Liver (tissue), 5 donors: ENCODE data around the gene IL36G. TPM values are rescaled to one million over a fixed set of nuclear protein-coding genes. Genes with fewer than 3 reads are reported as not detected.

ENCODE experiments used
- polyA plus RNA-seq, 2 donors: library from polyadenylated mRNA; stranded (reverse) in 1 of 2; unstranded in 1 of 2; fragments of 200-250 nt in 1 of 2; fragments of >200 nt in 1 of 2; fragmentation: Nextera tagmentation in 1 of 2; extraction: Ambion mirVana in 1 of 2; gene quantifications; one replicate each; pipeline versions ENCODE4 v1.2.1 to v1.2.3, GENCODE V29; 2013 to 2015
- small RNA-seq: library from RNA; depleted of rRNA; stranded (forward); fragments of <200 nt; gene quantifications from one replicate; pipeline ENCODE3, GENCODE V24; 2014
- total RNA-seq, 2 donors: library from RNA; depleted of rRNA; stranded (reverse); fragments of >200 nt; gene quantifications; one replicate each; pipeline ENCODE4 v1.2.3, GENCODE V29; 2014
- donor health status: healthy.
- donor health status: healthy.
- donor health status: healthy.

Gene IL36G
- total and polyA plus RNA-seq, 4 donors, result not detected

Small RNAs within 50 kb of the gene (small RNA-seq; reads per million reads assigned to genes)
- gene HMGN2P23, result not detected

Other genes with a start within 250 kb of the IL36G start
- gene CKAP2L, start 213.4 kb upstream of the IL36G start, total RNA-seq, result 10 to 100 TPM in 1 of 2 donors, not detected in 1; 15.9 TPM
- gene CKAP2L, start 213.4 kb upstream of the IL36G start, polyA plus RNA-seq, result under 1 TPM; 0.19 to 0.91 TPM
- under 1 TPM in 1 of 2 donors, not detected in 1; 0.05 TPM for gene IL1A, start 193.5 kb upstream of the IL36G start, total RNA-seq
- gene IL1A, start 193.5 kb upstream of the IL36G start, polyA plus RNA-seq, result not detected
- 1 to 10 TPM; 1.0 to 3.1 TPM for gene IL1B, start 141.2 kb upstream of the IL36G start, total RNA-seq
- gene IL1B, start 141.2 kb upstream of the IL36G start, polyA plus RNA-seq, result under 1 TPM; 0.25 to 0.51 TPM
- not detected for gene IL37, start 66.8 kb upstream of the IL36G start, total RNA-seq
- not detected for gene IL37, start 66.8 kb upstream of the IL36G start, polyA plus RNA-seq
- not detected for gene IL36A, start 27.5 kb downstream of the IL36G start, total RNA-seq
- not detected for gene IL36A, start 27.5 kb downstream of the IL36G start, polyA plus RNA-seq
- gene IL36B, start 74.9 kb downstream of the IL36G start, total RNA-seq, result not detected
- gene IL36B, start 74.9 kb downstream of the IL36G start, polyA plus RNA-seq, result not detected
- not detected for gene IL36RN, start 81.2 kb downstream of the IL36G start, total RNA-seq
- gene IL36RN, start 81.2 kb downstream of the IL36G start, polyA plus RNA-seq, result not detected
- gene IL1F10, start 90.0 kb downstream of the IL36G start, total RNA-seq, result not detected
- gene IL1F10, start 90.0 kb downstream of the IL36G start, polyA plus RNA-seq, result not detected
- 10 to 100 TPM in 1 of 2 donors, 1 to 10 TPM in 1; 3.9 to 23.1 TPM for gene IL1RN, start 149.6 kb downstream of the IL36G start, total RNA-seq
- 100 to 1,000 TPM in 1 of 2 donors, 10 to 100 TPM in 1; 28.5 to 121 TPM for gene IL1RN, start 149.6 kb downstream of the IL36G start, polyA plus RNA-seq
- gene PSD4, start 196.0 kb downstream of the IL36G start, total RNA-seq, result 10 to 100 TPM; 38.1 to 83.2 TPM
- 10 to 100 TPM; 16.4 to 30.8 TPM for gene PSD4, start 196.0 kb downstream of the IL36G start, polyA plus RNA-seq